Measurements from ENCODE around the gene PPA2. TPM values are rescaled to one million over a fixed set of nuclear protein-coding genes. Genes with fewer than 3 reads are reported as not detected.
"Not testable (repeated sequence)": the region's sequence is repeated elsewhere in the genome, so short reads cannot be mapped to it uniquely, and the experiment has no call there.

The PPA2 gene
- total and polyA plus RNA-seq, 2 donors (not counting 1 experiment from before 2014, with no cell fraction given): 74.6 to 82.6 TPM

DNA sequence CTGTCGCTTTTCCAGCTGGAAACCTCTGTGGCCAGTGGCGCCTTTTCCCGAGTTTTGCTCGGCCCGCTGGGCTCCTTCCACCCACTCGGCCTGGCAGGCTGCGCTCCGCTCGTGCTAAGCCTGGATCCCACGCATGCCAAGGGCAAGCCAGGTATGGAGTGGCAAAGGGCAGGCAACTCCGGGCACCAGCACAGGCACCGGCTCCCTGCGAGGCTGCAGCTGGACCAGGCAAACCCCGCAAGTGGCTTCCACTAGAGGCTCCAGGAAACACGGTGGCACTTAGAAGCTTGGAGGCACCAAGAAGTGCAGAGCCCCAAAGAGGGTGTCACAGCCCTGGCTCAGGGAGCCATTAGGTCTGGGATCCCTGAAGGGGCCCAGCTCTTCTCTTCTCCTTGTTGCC, 59.5 kb downstream of the PPA2 start:
- no peak for DNase-seq (ENCODE audit: low read depth in 2 of 2)
- H3K27ac ChIP-seq (ENCODE audit: insufficient read depth, low read length): no peak overlapping the region

DNA sequence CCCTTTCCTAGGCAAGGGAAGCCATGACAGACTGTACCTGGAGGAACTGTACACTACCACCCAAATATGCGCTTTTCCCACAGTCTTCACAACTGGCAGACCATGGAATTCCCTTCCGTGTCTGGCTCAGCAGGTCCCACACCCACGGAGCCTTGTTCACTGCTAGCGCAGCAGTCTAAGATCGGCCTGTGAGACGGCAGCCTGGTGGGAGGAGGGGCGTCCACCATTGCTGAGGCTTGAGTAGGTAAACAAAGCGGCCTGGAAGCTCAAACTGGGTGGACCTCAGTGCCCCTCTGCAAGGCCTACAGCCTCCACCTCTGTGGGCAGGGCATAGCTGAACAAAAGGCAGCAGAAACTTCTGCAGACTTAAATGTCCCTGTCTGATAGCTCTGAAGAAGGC, 64.7 kb downstream of the PPA2 start:
- H3K4me3 ChIP-seq (replicated peaks in 1 of 4; ENCODE audit: control extremely low read depth in 1 of 4, insufficient read depth in 1 of 4, low read depth in 3 of 4, low read length in 4 of 4); H3K79me2 ChIP-seq (ENCODE audit: control insufficient read depth, insufficient read depth, low read length); H2AFZ ChIP-seq (ENCODE audit: low read length); H3K9me3 ChIP-seq (ENCODE audit: control insufficient read depth, insufficient read depth, low read depth, low read length); H3K27me3 ChIP-seq (ENCODE audit: control insufficient read depth, insufficient read depth, low read length); H4K20me1 ChIP-seq (ENCODE audit: control insufficient read depth, extremely low read depth, insufficient read depth, low read length); H3K4me2 ChIP-seq (ENCODE audit: extremely low read depth, insufficient read depth, low read length); H3K27ac ChIP-seq (ENCODE audit: insufficient read depth, low read length); H3K9ac ChIP-seq (ENCODE audit: insufficient read depth, low read length); H3K4me1 ChIP-seq (ENCODE audit: control insufficient read depth, extremely low read depth, insufficient read depth, low read length); DNase-seq (ENCODE audit: low read depth in 2 of 2); H3K36me3 ChIP-seq (ENCODE audit: control insufficient read depth, insufficient read depth, low read length): not testable (repeated sequence)

More for the DNA sequence above, 59.5 kb downstream of the PPA2 start:
- Histone ChIP-seq H4K20me1 (ENCODE audit: control insufficient read depth, extremely low read depth, insufficient read depth, low read length) (no peaks in the 10 kb centered on the region), H3K4me3 (replicated peaks in 1 of 4; ENCODE audit: control extremely low read depth in 1 of 4, insufficient read depth in 1 of 4, low read depth in 3 of 4, low read length in 4 of 4) (no peak overlapping the region), H3K4me1 (ENCODE audit: control insufficient read depth, extremely low read depth, insufficient read depth, low read length) (no peaks in the 10 kb centered on the region), H2AFZ (ENCODE audit: low read length) (no peak overlapping the region), H3K36me3 (ENCODE audit: control insufficient read depth, insufficient read depth, low read length) (peaks cover 2% of the 10 kb centered on the region), H3K4me2 (ENCODE audit: extremely low read depth, insufficient read depth, low read length) (no peak overlapping the region), H3K79me2 (ENCODE audit: control insufficient read depth, insufficient read depth, low read length) (no peaks in the 10 kb centered on the region), H3K9ac (ENCODE audit: insufficient read depth, low read length) (no peak overlapping the region), H3K9me3 (ENCODE audit: control insufficient read depth, insufficient read depth, low read depth, low read length) (no peaks in the 10 kb centered on the region), H3K27me3 (ENCODE audit: control insufficient read depth, insufficient read depth, low read length) (no peaks in the 10 kb centered on the region)
- TF ChIP-seq, protein P1, sequence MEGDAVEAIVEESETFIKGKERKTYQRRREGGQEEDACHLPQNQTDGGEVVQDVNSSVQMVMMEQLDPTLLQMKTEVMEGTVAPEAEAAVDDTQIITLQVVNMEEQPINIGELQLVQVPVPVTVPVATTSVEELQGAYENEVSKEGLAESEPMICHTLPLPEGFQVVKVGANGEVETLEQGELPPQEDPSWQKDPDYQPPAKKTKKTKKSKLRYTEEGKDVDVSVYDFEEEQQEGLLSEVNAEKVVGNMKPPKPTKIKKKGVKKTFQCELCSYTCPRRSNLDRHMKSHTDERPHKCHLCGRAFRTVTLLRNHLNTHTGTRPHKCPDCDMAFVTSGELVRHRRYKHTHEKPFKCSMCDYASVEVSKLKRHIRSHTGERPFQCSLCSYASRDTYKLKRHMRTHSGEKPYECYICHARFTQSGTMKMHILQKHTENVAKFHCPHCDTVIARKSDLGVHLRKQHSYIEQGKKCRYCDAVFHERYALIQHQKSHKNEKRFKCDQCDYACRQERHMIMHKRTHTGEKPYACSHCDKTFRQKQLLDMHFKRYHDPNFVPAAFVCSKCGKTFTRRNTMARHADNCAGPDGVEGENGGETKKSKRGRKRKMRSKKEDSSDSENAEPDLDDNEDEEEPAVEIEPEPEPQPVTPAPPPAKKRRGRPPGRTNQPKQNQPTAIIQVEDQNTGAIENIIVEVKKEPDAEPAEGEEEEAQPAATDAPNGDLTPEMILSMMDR (conservative IDR thresholded peaks at IDR 0.05 in 1 of 2, IDR thresholded peaks at IDR 0.05 in 1 of 2; ENCODE audit: low read depth in 1 of 2, low read length in 2 of 2): no peak
- TF ChIP-seq EZH2 (IDR thresholded peaks at IDR 0.05; ENCODE audit: low read length, missing control alignments): no peak

DNA sequence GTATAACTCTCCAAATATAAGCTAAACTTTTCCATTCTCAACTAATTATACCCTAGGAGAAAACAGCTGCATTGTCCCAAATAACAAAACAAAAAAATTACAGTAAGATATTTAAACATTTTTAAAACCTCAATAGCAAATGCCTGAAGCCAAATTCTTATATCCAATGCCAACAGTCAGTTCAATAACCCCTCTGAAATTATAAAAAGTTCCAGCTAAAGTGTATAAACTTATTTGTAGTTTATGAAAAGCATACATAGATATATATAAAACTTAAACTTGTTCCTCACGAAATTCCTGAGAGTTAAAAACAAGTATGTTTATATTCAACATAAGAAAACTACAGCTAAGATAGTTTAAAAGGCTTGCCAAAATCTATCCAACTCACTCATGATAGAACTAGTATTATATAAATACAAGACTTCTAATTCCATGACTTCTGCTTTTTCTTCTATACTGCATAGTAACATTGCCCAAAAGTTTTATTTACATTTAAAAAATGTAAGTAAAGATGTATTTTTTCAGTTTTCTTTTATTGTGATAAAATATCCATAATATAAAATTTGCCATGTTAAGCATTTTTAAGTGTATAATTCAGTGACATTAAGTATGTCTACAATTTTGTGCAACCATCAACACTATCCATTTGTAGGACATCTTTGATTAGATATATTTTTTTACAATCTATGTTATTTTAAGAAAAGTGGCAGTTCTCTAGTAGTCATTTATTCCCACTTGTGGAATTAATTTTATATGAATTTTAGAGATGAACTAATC, 72.8 kb downstream of the PPA2 start:
- no peak for DNase-seq (ENCODE audit: low read depth in 2 of 2)

More for the DNA sequence above, 72.8 kb downstream of the PPA2 start:
- TF ChIP-seq, protein P1 (conservative IDR thresholded peaks at IDR 0.05 in 1 of 2, IDR thresholded peaks at IDR 0.05 in 1 of 2; ENCODE audit: low read depth in 1 of 2, low read length in 2 of 2): no peak
- TF ChIP-seq EZH2 (IDR thresholded peaks at IDR 0.05; ENCODE audit: low read length, missing control alignments): no peak
- H3K4me2 ChIP-seq (ENCODE audit: extremely low read depth, insufficient read depth, low read length): no peak overlapping the region
- no peaks in the 10 kb centered on the region for H3K27me3 ChIP-seq (ENCODE audit: control insufficient read depth, insufficient read depth, low read length)
- H3K4me3 ChIP-seq (replicated peaks in 1 of 4; ENCODE audit: control extremely low read depth in 1 of 4, insufficient read depth in 1 of 4, low read depth in 3 of 4, low read length in 4 of 4): no peak overlapping the region
- H3K27ac ChIP-seq (ENCODE audit: insufficient read depth, low read length): no peak overlapping the region
- no peaks in the 10 kb centered on the region for H4K20me1 ChIP-seq (ENCODE audit: control insufficient read depth, extremely low read depth, insufficient read depth, low read length)
- no peaks in the 10 kb centered on the region for H3K79me2 ChIP-seq (ENCODE audit: control insufficient read depth, insufficient read depth, low read length)
- peaks cover 5% of the 10 kb centered on the region for H3K4me1 ChIP-seq (ENCODE audit: control insufficient read depth, extremely low read depth, insufficient read depth, low read length)
- H3K36me3 ChIP-seq (ENCODE audit: control insufficient read depth, insufficient read depth, low read length): no peaks in the 10 kb centered on the region
- no peaks in the 10 kb centered on the region for H3K9me3 ChIP-seq (ENCODE audit: control insufficient read depth, insufficient read depth, low read depth, low read length)
- no peak overlapping the region for H2AFZ ChIP-seq (ENCODE audit: low read length)
- no peak overlapping the region for H3K9ac ChIP-seq (ENCODE audit: insufficient read depth, low read length)

All from fibroblast of lung (primary cell).